A549 (cell line): Measurements from ENCODE around the gene PLPPR4. TPM values are rescaled to one million over a fixed set of nuclear protein-coding genes. Genes with fewer than 3 reads are reported as not detected.

Source experiments
- ATAC-seq, 2 experiments: fragments of 200-7000 bp in 1 of 2; fragments of >200 bp in 1 of 2; cut with Nextera tagmentation in 1 of 2; cut with Tn5 transposase in 1 of 2; 3 replicates each; pipeline versions ENCODE4 v1.8.0 to v1.9.1; 2018 to 2020; ENCODE audit warnings: mild to moderate bottlenecking in 1 of 2, moderate library complexity in 1 of 2
- CTCF ChIA-PET: fragments of 300-600 bp; sonication (Branson Sonifier 250); formaldehyde crosslinking; extraction: SDS; loops from one replicate; lab custom pipeline; 2021; ENCODE audit warnings: antibody characterized with exemption, inconsistent platforms; lab: Yijun Ruan, JAX
- POLR2A ChIA-PET: fragments of 350-600 bp; formaldehyde crosslinking; extraction: SDS; loops from one replicate; lab custom pipeline; 2021; ENCODE audit warnings: antibody characterized with exemption, inconsistent platforms; lab: Yijun Ruan, JAX
- DNase-seq, 2 experiments: peaks; one replicate each; pipeline versions ENCODE4 v3.0.0 to v3.0.0-alpha.2; 2011 to 2016; ENCODE audit warnings: low read depth in 1 of 2, low spot score in 1 of 2
- FAIRE-seq: peaks from 2 replicates; lab custom pipeline; 2011; peaks lifted over from hg19 to GRCh38; lab: Jason Lieb, UNC
- H3K27ac ChIP-seq, 2 experiments: fragments of >200 bp; sonication (Bioruptor Twin); formaldehyde crosslinking; 3 replicates each; pipeline ENCODE4 v1.5.1; 2016 to 2017
- H3K4me1 ChIP-seq: fragments of >200 bp; sonication (Bioruptor Twin); formaldehyde crosslinking; 3 replicates; pipeline ENCODE4 v1.6.1; 2016
- H3K4me2 ChIP-seq: fragments of >200 bp; sonication (Bioruptor Twin); formaldehyde crosslinking; 3 replicates; pipeline ENCODE4 v1.6.1; 2016
- H3K4me3 ChIP-seq: fragments of >200 bp; sonication (Bioruptor Twin); formaldehyde crosslinking; 3 replicates; pipeline ENCODE4 v1.5.1; 2016
- H3K9me3 ChIP-seq: fragments of >200 bp; sonication (Bioruptor Twin); formaldehyde crosslinking; 3 replicates; pipeline ENCODE4 v1.6.1; 2016
- CBX2 ChIP-seq: fragments of 200-600 bp; sonication (generic); IDR thresholded peaks from 2 replicates; pipeline ENCODE4 v1.6.1; 2016; ENCODE audit warnings: low read depth, mild to moderate bottlenecking, borderline replicate concordance
- CHD4 ChIP-seq: fragments of 200-600 bp; sonication (generic); IDR thresholded peaks from 2 replicates; pipeline ENCODE4 v1.6.1; 2016; ENCODE audit warnings: antibody characterized with exemption, mild to moderate bottlenecking, borderline replicate concordance
- E2F6 ChIP-seq: IDR thresholded peaks from 2 replicates; pipeline ENCODE4 v1.6.1; 2012; ENCODE audit warnings: low read depth, borderline replicate concordance
- EHMT2 ChIP-seq: fragments of 200-600 bp; sonication (generic); IDR thresholded peaks from 2 replicates; pipeline ENCODE4 v1.6.1; 2016; ENCODE audit warnings: antibody characterized with exemption, low read depth, mild to moderate bottlenecking, moderate library complexity
- ELK1 ChIP-seq: fragments of 150-350 bp; IDR thresholded peaks from 2 replicates; pipeline ENCODE4 v1.6.1; 2014; ENCODE audit warnings: low read depth, mild to moderate bottlenecking, low read length
- FOSB ChIP-seq: fragments of 250-450 bp; sonication (Bioruptor Pico); IDR thresholded peaks from 2 replicates; pipeline ENCODE4 v1.5.0; 2020; ENCODE audit warnings: mild to moderate bottlenecking, moderate library complexity
- FOSL2 ChIP-seq, 2 experiments: fragments of 450-650 bp in 1 of 2; fragments of >200 bp in 1 of 2; sonication (Bioruptor Twin) in 1 of 2; formaldehyde crosslinking; IDR thresholded peaks; 2 replicates each; pipeline versions ENCODE4 v1.5.0 to v1.6.1; 2016 to 2020; ENCODE audit warnings: mild to moderate bottlenecking in 1 of 2, moderate library complexity in 1 of 2
- FOXS1 ChIP-seq: fragments of 250-450 bp; sonication (Bioruptor Pico); IDR thresholded peaks from 2 replicates; pipeline ENCODE4 v1.5.0; 2020; ENCODE audit warnings: mild to moderate bottlenecking, moderate library complexity
- HDAC2 ChIP-seq: fragments of 200-600 bp; sonication (generic); IDR thresholded peaks from 2 replicates; pipeline ENCODE4 v1.6.1; 2016
- HEYL ChIP-seq: fragments of 250-450 bp; sonication (Bioruptor Pico); IDR thresholded peaks from 2 replicates; pipeline ENCODE4 v1.8.0; 2021; ENCODE audit warnings: mild to moderate bottlenecking, moderate library complexity
- HOXB13 ChIP-seq: fragments of 250-450 bp; sonication (Bioruptor Pico); IDR thresholded peaks from 2 replicates; pipeline ENCODE4 v1.5.0; 2020; ENCODE audit warnings: low read depth, mild to moderate bottlenecking, moderate library complexity
- HOXB5 ChIP-seq: fragments of 250-450 bp; sonication (Bioruptor Pico); IDR thresholded peaks from 2 replicates; pipeline ENCODE4 v1.5.0; 2020; ENCODE audit warnings: mild to moderate bottlenecking, moderate library complexity
- JUN ChIP-seq, 2 experiments: fragments of >200 bp; sonication (Bioruptor Twin); formaldehyde crosslinking; IDR thresholded peaks; 2 replicates in 1 of 2; 3 replicates in 1 of 2; pipeline ENCODE4 v1.6.1; 2016 to 2017
- JUNB ChIP-seq: fragments of >200 bp; sonication (Bioruptor Twin); formaldehyde crosslinking; IDR thresholded peaks from 2 replicates; pipeline ENCODE4 v1.6.1; 2016
- KDM1A ChIP-seq: fragments of 200-600 bp; sonication (generic); IDR thresholded peaks from 2 replicates; pipeline ENCODE4 v1.6.1; 2016; ENCODE audit warnings: low read depth, mild to moderate bottlenecking
- KDM5A ChIP-seq: fragments of 200-600 bp; sonication (generic); IDR thresholded peaks from 2 replicates; pipeline ENCODE4 v1.6.1; 2016; ENCODE audit warnings: antibody characterized with exemption, mild to moderate bottlenecking
- MAFK ChIP-seq: fragments of 450-650 bp; IDR thresholded peaks from 2 replicates; pipeline ENCODE4 v1.6.1; 2014; ENCODE audit not compliant: partially characterized antibody
- MAZ ChIP-seq: fragments of 150-350 bp; IDR thresholded peaks from 2 replicates; pipeline ENCODE4 v1.6.1; 2014; ENCODE audit warnings: antibody characterized with exemption, low read depth, low read length, borderline replicate concordance
- MYC ChIP-seq: IDR thresholded peaks from 2 replicates; pipeline ENCODE4 v1.6.1; 2012; ENCODE audit warnings: mild to moderate bottlenecking, inconsistent platforms, low read length, improper control_type of control experiment, borderline replicate concordance
- PHF8 ChIP-seq: fragments of 200-600 bp; sonication (generic); IDR thresholded peaks from 2 replicates; pipeline ENCODE4 v1.6.1; 2016; ENCODE audit warnings: low read depth, mild to moderate bottlenecking, antibody characterized with exemption, moderate library complexity, borderline replicate concordance
- REST ChIP-seq: fragments of 200-600 bp; sonication (generic); IDR thresholded peaks from 2 replicates; pipeline ENCODE4 v1.6.1; 2016; ENCODE audit warnings: antibody characterized with exemption, mild to moderate bottlenecking, moderate library complexity
- RNF2 ChIP-seq: fragments of 200-600 bp; sonication (generic); IDR thresholded peaks from 2 replicates; pipeline ENCODE4 v1.6.1; 2016; ENCODE audit warnings: low read depth, mild to moderate bottlenecking, antibody characterized with exemption, moderate library complexity, borderline replicate concordance
- TP53 ChIP-seq: fragments of 250-450 bp; sonication (Bioruptor Pico); IDR thresholded peaks from 2 replicates; pipeline ENCODE4 v1.5.0; 2021; ENCODE audit warnings: mild to moderate bottlenecking, moderate library complexity
- ZC3H11A ChIP-seq: fragments of 450-650 bp; IDR thresholded peaks from 2 replicates; pipeline ENCODE4 v1.6.1; 2014; ENCODE audit warnings: antibody characterized with exemption, mild to moderate bottlenecking
- ZNF302 ChIP-seq: fragments of 250-450 bp; sonication (Bioruptor Pico); IDR thresholded peaks from 2 replicates; pipeline ENCODE4 v1.9.0; 2021; ENCODE audit warnings: inconsistent platforms, mild to moderate bottlenecking, moderate library complexity
- ZSCAN20 ChIP-seq: fragments of 250-450 bp; sonication (Bioruptor Pico); IDR thresholded peaks from 2 replicates; pipeline ENCODE4 v1.8.0; 2022; ENCODE audit warnings: mild to moderate bottlenecking, moderate library complexity
- whole genome bisulfite sequencing: methylation state at CpG from one replicate; pipeline ENCODE4 v1.1.6; 2017; ENCODE audit errors: missing lambda C conversion rate; 5-methylcytosine and 5-hydroxymethylcytosine counted together
- polyA plus RNA-seq, 4 experiments: library from polyadenylated mRNA; depleted of rRNA in 3 of 4; stranded (reverse); fragments of >200 nt; fragmentation: RNase III in 1 of 4; extraction: RNeasy Plus Mini Kit Qiagen cat#74134 plus additional on column Dnase treatment in 1 of 4; gene quantifications; 2 replicates in 3 of 4; 3 replicates in 1 of 4; pipeline ENCODE4 v1.2.3, GENCODE V29; 2011 to 2017

PLPPR4 gene
- polyA plus RNA-seq, 2 of the 4 experiments (the other 2 are of a cell fraction): not detected

GRCh38 chr1:99352821-99353220, 88.5 kb downstream of the PLPPR4 start:
- ChIA-PET CTCF (no interaction called here), POLR2A (no interaction called here)
- no peak for FAIRE-seq
- H3K4me3 ChIP-seq: no peak overlapping the region
- WGBS: 15% methylated on average over 2 of the region's 2 CpGs
- ATAC-seq: no peak
- H3K9me3 ChIP-seq: no peaks in the 10 kb centered on the region
- H3K4me2 ChIP-seq: no peak overlapping the region
- TF ChIP-seq PHF8 (no peak), ZC3H11A (no peak), RNF2 (no peak), JUNB (no peak), ZNF302 (CRISPR knock-in tag) (no peak), ZSCAN20 (CRISPR knock-in tag) (no peak), TP53 (CRISPR knock-in tag) (no peak), HEYL (CRISPR knock-in tag) (no peak), JUN (IDR thresholded peaks at IDR 0.05) (no peak), MYC (no peak), KDM1A (no peak), FOSL2 (IDR thresholded peaks at IDR 0.05) (no peak), FOSL2 (CRISPR knock-in tag; IDR thresholded peaks at IDR 0.05) (no peak), FOXS1 (no peak), CBX2 (no peak)
- TF ChIP-seq, all 56 proteins: peak for 0
- H3K27ac ChIP-seq: no peak overlapping the region
- H3K4me1 ChIP-seq: no peaks in the 10 kb centered on the region
- no peak for DNase-seq

GRCh38 chr1:99358770-99359169, 94.5 kb downstream of the PLPPR4 start:
- no peak overlapping the region for H3K4me3 ChIP-seq
- ATAC-seq: no peak
- H3K9me3 ChIP-seq: no peaks in the 10 kb centered on the region
- ChIA-PET CTCF (no interaction called here), POLR2A (no interaction called here)
- no peak overlapping the region for H3K4me2 ChIP-seq
- no peak for DNase-seq
- no peak overlapping the region for H3K27ac ChIP-seq
- H3K4me1 ChIP-seq: no peaks in the 10 kb centered on the region
- TF ChIP-seq FOSB: no peak
- TF ChIP-seq JUN (IDR thresholded peaks at IDR 0.05): no peak
- no peak for TF ChIP-seq CHD4
- TF ChIP-seq ELK1: no peak
- no peak for TF ChIP-seq JUNB
- no peak for TF ChIP-seq EHMT2
- no peak for TF ChIP-seq E2F6
- TF ChIP-seq PHF8: no peak
- TF ChIP-seq CBX2: no peak
- TF ChIP-seq MYC: no peak
- TF ChIP-seq HEYL (CRISPR knock-in tag): no peak
- no peak for TF ChIP-seq REST
- TF ChIP-seq MAZ: no peak
- TF ChIP-seq KDM5A: no peak
- no peak for TF ChIP-seq HDAC2
- no peak for TF ChIP-seq HOXB5 (CRISPR knock-in tag)
- TF ChIP-seq HOXB13: no peak
- TF ChIP-seq TP53 (CRISPR knock-in tag): no peak
- no peak for TF ChIP-seq MAFK
- no peak for FAIRE-seq
